K562 (cell line): ENCODE data around the gene LMNTD2. TPM values are rescaled to one million over a fixed set of nuclear protein-coding genes. Genes with fewer than 3 reads are reported as not detected.

ENCODE experiments used
- CCNT2 ChIP-seq: IDR thresholded peaks from 2 replicates; pipeline ENCODE4 v1.6.1; 2011; ENCODE audit warnings: borderline replicate concordance, low read depth, mild to moderate bottlenecking, moderate library complexity, mixed read lengths, low read length; ENCODE audit not compliant: insufficient read length; ENCODE audit errors: extremely low read depth
- CEBPB ChIP-seq: fragments of 450-650 bp; IDR thresholded peaks from 2 replicates; pipeline ENCODE4 v1.6.1; 2016; ENCODE audit warnings: missing genetic modification characterization, missing compliant biosample characterization
- E2F6 ChIP-seq, 2 experiments: IDR thresholded peaks; 2 replicates each; pipeline ENCODE4 v1.6.1; 2011; ENCODE audit warnings: borderline replicate concordance in 1 of 2, control low read depth in 1 of 2, low read depth in 1 of 2, low read length in 1 of 2, mild to moderate bottlenecking in 1 of 2, mixed read lengths in 1 of 2, moderate library complexity in 1 of 2; ENCODE audit not compliant: insufficient read depth in 1 of 2, insufficient read length in 1 of 2, poor library complexity in 1 of 2, severe bottlenecking in 1 of 2; ENCODE audit errors: extremely low read depth in 1 of 2
- FIP1L1 ChIP-seq: fragments of 200-400 bp; formaldehyde crosslinking; IDR thresholded peaks from 2 replicates; pipeline ENCODE4 v1.6.1; 2018; ENCODE audit warnings: mild to moderate bottlenecking, low read depth, low read length; ENCODE audit not compliant: poor library complexity, severe bottlenecking
- GABPB1 ChIP-seq: sonication (generic); formaldehyde crosslinking; IDR thresholded peaks from 2 replicates; pipeline ENCODE4 v1.8.0; 2022; ENCODE audit warnings: mild to moderate bottlenecking, missing genetic modification reagents
- GMEB1 ChIP-seq: fragments of 250-450 bp; sonication (Bioruptor Pico); IDR thresholded peaks from 2 replicates; pipeline ENCODE4 v1.4.0; 2020; ENCODE audit warnings: mild to moderate bottlenecking
- MNT ChIP-seq, 2 experiments: fragments of 450-650 bp; conservative IDR thresholded peaks; 2 replicates each; pipeline ENCODE4 v1.6.1; 2017; ENCODE audit warnings: mild to moderate bottlenecking in 2 of 2, moderate library complexity in 2 of 2
- NFYB ChIP-seq: IDR thresholded peaks from 2 replicates; pipeline ENCODE4 v1.6.1; 2011; ENCODE audit warnings: mild to moderate bottlenecking, moderate library complexity; ENCODE audit not compliant: insufficient read length; ENCODE audit errors: extremely low read depth
- POU5F1 ChIP-seq: fragments of 150-350 bp; IDR thresholded peaks from 2 replicates; pipeline ENCODE4 v1.6.1; 2014; ENCODE audit warnings: borderline replicate concordance, low read length, low read depth, mild to moderate bottlenecking; ENCODE audit not compliant: partially characterized antibody
- SMARCB1 ChIP-seq: IDR thresholded peaks from 2 replicates; pipeline ENCODE4 v1.6.1; 2011; ENCODE audit warnings: improper control_type of control experiment, low read depth; ENCODE audit not compliant: insufficient read length
- SRF ChIP-seq, 2 experiments: fragments of 250-450, 450-650 bp in 1 of 2; sonication (Bioruptor Pico) in 1 of 2; sonication (generic) in 1 of 2; formaldehyde crosslinking; IDR thresholded peaks; 2 replicates each; pipeline versions ENCODE4 v1.5.0 to v1.5.1; 2020 to 2022; ENCODE audit warnings: mild to moderate bottlenecking in 1 of 2, missing genetic modification reagents in 1 of 2
- SUPT5H ChIP-seq: fragments of 450-650 bp; IDR thresholded peaks from 2 replicates; pipeline ENCODE4 v1.6.1; 2016
- VEZF1 ChIP-seq: fragments of 200-800 bp; sonication (Bioruptor generic); IDR thresholded peaks from 2 replicates; pipeline ENCODE4 v1.6.1; 2017; ENCODE audit warnings: missing genetic modification characterization, missing compliant biosample characterization
- ZNF639 ChIP-seq, 2 experiments: fragments of 200-800 bp in 1 of 2; sonication (Bioruptor generic) in 1 of 2; sonication (generic) in 1 of 2; formaldehyde crosslinking in 1 of 2; IDR thresholded peaks in 1 of 2; conservative IDR thresholded peaks in 1 of 2; 2 replicates each; pipeline versions ENCODE4 v1.5.0 to v1.6.1; 2016 to 2020; ENCODE audit warnings: missing compliant biosample characterization in 1 of 2, missing genetic modification characterization in 1 of 2, missing genetic modification reagents in 1 of 2
- polyA plus RNA-seq, 8 experiments: library from polyadenylated mRNA; depleted of rRNA in 4 of 8; stranded (reverse) in 5 of 8; unstranded in 3 of 8; fragments of >200 nt; fragmentation: Nextera tagmentation in 2 of 8; fragmentation: Illumina TruSeq in 1 of 8; extraction: Ambion mirVana in 2 of 8; extraction: Trizol in 1 of 8; gene quantifications; 2 replicates each; pipeline versions ENCODE4 v1.2.1 to v1.2.3, GENCODE V29; 2011 to 2014; ENCODE audit warnings: inconsistent platforms in 1 of 8, missing spikeins in 1 of 8
- total RNA-seq, 7 experiments: library from RNA; depleted of rRNA in 6 of 7; stranded (reverse); fragments of >200 nt in 6 of 7; fragmentation: Illumina TruSeq in 2 of 7; extraction: Trizol in 2 of 7; gene quantifications; 2 replicates each; pipeline versions ENCODE4 v1.2.1 to v1.2.3, GENCODE V29; 2011 to 2021; ENCODE audit warnings: low replicate concordance in 1 of 7

The LMNTD2 gene
- total and polyA plus RNA-seq, 9 of the 15 experiments (the other 6 are each of a cell fraction or from before 2014, with no cell fraction given), result 0.48 to 4.2 (median 1.5) TPM; not detected in 3

GRCh38 chr11:535519-536454 lies 24.8 kb downstream of the LMNTD2 start, which contains the start of gene HRAS (continued):
- peak in 1 of 2 experiments; percentile 42; a peak in 1 of 4 replicates for TF ChIP-seq MNT (conservative IDR thresholded peaks at IDR 0.05)
- TF ChIP-seq SMARCB1, result no peak
- TF ChIP-seq NFYB, result peak; percentile 88
- TF ChIP-seq ZNF639 (CRISPR knock-in tag; conservative IDR thresholded peaks at IDR 0.05 in 1 of 2, IDR thresholded peaks at IDR 0.05 in 1 of 2), result 0 out of 4 replicates have a peak, but pooled peaks of 1 of the 2 experiments have one; percentile 62
- no peak for TF ChIP-seq POU5F1
- peak; percentile 86 for TF ChIP-seq GMEB1 (CRISPR knock-in tag)
- TF ChIP-seq SUPT5H, result peak; percentile 66
- TF ChIP-seq GABPB1 (CRISPR knock-in tag), result peak; percentile 93
- TF ChIP-seq CEBPB (tag), result no peak
- peak in 1 of 2 experiments; percentile 37 for TF ChIP-seq E2F6 (IDR thresholded peaks at IDR 0.05; ENCODE audit: borderline replicate concordance in 1 of 2, extremely low read depth in 1 of 2, insufficient read depth in 1 of 2, insufficient read length in 1 of 2, low read depth in 1 of 2, low read length in 1 of 2, poor library complexity in 1 of 2, severe bottlenecking in 1 of 2)
- peak; percentile 83 for TF ChIP-seq VEZF1 (CRISPR knock-in tag)
- no peak for TF ChIP-seq SRF (CRISPR knock-in tag; IDR thresholded peaks at IDR 0.05)
- TF ChIP-seq CCNT2, result peak; percentile 56
- TF ChIP-seq FIP1L1, result peak; percentile 29
